GM18519 (cell line): ENCODE measurements around the gene DNAH2.

Experiments
- ATAC-seq: cut with Tn5 transposase; IDR thresholded peaks from one replicate; pipeline ENCODE4 v1.9.1; 2021; ENCODE audit warnings: mild to moderate bottlenecking, moderate library complexity; ENCODE audit not compliant: unreplicated experiment, low FRiP score

The DNAH2 gene

GRCh38 chr17:7816926-7817642 lies 99.5 kb downstream of the DNAH2 start:
- ATAC-seq: no peak

- ATAC-seq: no peak
These were observed 100.1 kb downstream of the DNAH2 start for GRCh38 chr17:7817643-7817964.

- ATAC-seq: no peak
These were observed 100.5 kb downstream of the DNAH2 start for GRCh38 chr17:7818026-7818425.

- no peak for ATAC-seq
These were observed 101.5 kb downstream of the DNAH2 start for GRCh38 chr17:7818746-7819645.

- ATAC-seq: no peak
These were observed 102.7 kb downstream of the DNAH2 start for GRCh38 chr17:7820231-7820630.

- no peak for ATAC-seq
These were observed 104.6 kb downstream of the DNAH2 start for GRCh38 chr17:7822126-7822525.

GRCh38 chr17:7823581-7824001 lies 106.0 kb downstream of the DNAH2 start:
- ATAC-seq: no peak

GRCh38 chr17:7824021-7824924 lies 106.7 kb downstream of the DNAH2 start:
- no peak for ATAC-seq

- no peak for ATAC-seq
These were observed 107.9 kb downstream of the DNAH2 start for GRCh38 chr17:7825206-7825990.

- ATAC-seq: no peak
These were observed 113.1 kb downstream of the DNAH2 start for GRCh38 chr17:7830616-7831015.

- ATAC-seq: no peak
These were observed 113.7 kb downstream of the DNAH2 start for GRCh38 chr17:7831233-7831632.

GRCh38 chr17:7832431-7832830 lies 114.9 kb downstream of the DNAH2 start:
- no peak for ATAC-seq

GRCh38 chr17:7833011-7833794 lies 115.7 kb downstream of the DNAH2 start:
- no peak for ATAC-seq

GRCh38 chr17:7833795-7834541 lies 116.4 kb downstream of the DNAH2 start, which contains the start of gene KDM6B:
KDM6B (plus strand) TSS chr17:7834217; CDS start chr17:7845555, 11,338 bp downstream.
- no peak for ATAC-seq

- ATAC-seq: no peak
These were observed 117.0 kb downstream of the DNAH2 start for GRCh38 chr17:7834542-7834956.

GRCh38 chr17:7834957-7835813 lies 117.6 kb downstream of the DNAH2 start:
- ATAC-seq: peak; percentile 27

- peak; percentile 5 for ATAC-seq
These were observed 118.5 kb downstream of the DNAH2 start for GRCh38 chr17:7835814-7836595.
